Stimulated activated CD4-positive, alpha-beta T cell treated with anti-CD3 and anti-CD28 coated beads, Interleukin-1b, Interleukin-23, amount 100 ng/mL, for 24 hours (primary cell): Measurements from ENCODE around the gene RRAGA.
"Not testable (repeated sequence)": the region's sequence is repeated elsewhere in the genome, so short reads cannot be mapped to it uniquely, and the experiment has no call there.

Experiments
- DNase-seq, 4 experiments: peaks; one replicate each; pipeline ENCODE4 v3.0.0-alpha.2; 2020; ENCODE audit warnings: low read depth in 4 of 4, low spot score in 1 of 4

The RRAGA gene, protein sequence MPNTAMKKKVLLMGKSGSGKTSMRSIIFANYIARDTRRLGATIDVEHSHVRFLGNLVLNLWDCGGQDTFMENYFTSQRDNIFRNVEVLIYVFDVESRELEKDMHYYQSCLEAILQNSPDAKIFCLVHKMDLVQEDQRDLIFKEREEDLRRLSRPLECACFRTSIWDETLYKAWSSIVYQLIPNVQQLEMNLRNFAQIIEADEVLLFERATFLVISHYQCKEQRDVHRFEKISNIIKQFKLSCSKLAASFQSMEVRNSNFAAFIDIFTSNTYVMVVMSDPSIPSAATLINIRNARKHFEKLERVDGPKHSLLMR

DNA sequence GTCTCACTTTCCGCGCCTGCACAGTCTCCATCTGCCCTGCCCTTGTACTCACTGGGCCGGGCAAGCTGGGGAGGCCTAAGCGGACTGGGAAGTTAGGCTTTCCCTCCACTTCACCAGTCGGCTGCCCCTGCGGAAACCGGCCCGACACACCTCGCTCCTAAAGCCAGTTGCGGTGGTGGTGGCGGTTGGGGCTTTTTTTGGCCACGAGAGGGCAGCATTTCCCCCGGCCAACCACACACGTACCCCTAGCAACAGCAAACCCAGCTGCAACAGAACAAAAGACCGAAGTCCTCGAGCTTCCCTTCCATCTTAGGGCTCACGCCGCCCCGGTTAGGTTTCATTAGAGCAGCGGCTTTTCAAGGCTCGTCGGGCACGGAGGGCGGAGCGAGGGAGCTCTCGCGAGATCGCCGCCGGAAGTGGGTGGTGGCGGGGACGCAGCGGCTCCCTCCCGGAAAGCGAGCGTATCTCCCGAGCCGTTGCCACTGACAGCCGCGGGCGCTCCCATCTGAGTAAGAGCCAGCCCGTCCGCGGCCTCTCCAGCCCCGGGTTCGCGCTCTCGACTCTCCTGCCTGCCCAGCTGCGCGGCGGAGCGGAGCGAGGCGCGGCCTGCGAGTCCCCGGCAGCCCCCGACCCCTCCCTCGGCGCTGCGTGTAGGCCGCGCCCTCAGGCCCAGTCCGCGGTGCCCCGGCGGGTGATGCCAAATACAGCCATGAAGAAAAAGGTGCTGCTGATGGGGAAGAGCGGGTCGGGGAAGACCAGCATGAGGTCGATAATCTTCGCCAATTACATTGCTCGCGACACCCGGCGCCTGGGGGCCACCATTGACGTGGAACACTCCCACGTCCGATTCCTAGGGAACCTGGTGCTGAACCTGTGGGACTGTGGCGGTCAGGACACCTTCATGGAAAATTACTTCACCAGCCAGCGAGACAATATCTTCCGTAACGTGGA lies at the start of gene RRAGA:
Gene RRAGA (plus strand): TSS at position 462 of the 951 bp plus-strand sequence. CDS start 233 bp downstream, at position 695.
- DNase-seq: peak; percentile 79 to 89 (median 86)

DNA sequence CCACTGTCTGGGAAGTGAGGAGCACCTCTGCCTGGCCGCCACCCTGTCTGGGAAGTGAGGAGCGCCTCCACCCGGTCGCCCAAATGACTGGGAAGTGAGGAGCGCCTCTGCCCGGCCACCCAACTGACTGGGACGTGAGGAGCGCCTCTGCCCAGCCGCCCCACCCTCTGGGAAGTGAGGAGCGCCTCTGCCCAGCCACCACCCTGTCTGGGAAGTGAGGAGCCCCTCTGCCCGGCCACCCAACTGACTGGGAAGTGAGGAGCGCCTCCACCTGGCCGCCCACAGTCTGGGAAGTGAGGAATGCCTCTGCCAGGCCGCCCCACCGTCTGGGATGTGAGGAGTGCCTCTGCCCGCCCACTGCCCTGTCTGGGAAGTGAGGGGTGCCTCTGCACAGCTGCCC lies 49.1 kb upstream of the RRAGA start:
- DNase-seq: no peak

DNA sequence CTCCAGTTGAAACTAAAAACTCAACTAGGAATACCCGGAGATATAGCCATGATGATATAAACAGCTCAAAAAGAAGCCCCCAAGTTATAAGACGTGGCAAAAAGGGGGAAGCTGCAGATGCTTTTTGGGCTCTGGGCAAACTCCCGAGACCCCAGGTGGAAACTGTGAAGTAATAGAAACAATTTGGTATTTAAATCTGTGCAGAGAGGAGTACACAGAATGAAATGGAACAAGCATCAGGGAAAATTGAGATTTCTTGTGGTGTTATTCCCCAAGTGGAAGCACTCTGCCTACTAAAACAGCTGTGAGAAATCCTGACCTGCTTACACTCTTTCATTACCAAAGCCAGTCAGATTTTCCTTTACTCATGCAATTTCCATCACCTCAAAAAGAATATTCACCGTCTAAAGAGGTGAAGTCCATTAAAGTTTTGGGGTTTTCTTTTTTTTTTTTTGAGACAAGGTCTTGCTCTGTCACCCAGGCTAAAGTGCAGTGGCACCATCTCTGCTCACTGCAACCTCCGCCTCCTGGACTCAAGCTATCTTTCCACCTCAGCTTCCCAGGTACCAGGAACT lies 39.7 kb upstream of the RRAGA start:
- no peak for DNase-seq

DNA sequence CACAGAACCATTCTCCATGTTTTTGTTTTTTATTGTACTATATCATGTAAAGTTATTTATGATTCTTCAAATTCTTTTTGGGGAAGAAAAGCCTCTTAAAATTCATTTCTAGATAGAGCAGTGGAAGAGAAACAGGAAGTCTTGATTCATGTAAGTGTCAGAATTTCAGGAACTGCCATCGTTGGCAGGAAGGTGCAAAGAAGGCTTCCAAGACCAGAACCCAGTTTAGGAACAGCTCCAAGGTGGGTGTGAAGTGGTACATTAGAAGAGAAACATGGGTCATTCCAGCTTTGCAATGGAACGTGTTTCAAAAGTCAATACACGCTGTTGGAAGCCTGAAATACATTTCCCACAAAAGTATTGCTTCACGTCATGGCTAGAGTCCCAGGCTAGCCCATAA lies 31.0 kb upstream of the RRAGA start:
- no peak for DNase-seq

DNA sequence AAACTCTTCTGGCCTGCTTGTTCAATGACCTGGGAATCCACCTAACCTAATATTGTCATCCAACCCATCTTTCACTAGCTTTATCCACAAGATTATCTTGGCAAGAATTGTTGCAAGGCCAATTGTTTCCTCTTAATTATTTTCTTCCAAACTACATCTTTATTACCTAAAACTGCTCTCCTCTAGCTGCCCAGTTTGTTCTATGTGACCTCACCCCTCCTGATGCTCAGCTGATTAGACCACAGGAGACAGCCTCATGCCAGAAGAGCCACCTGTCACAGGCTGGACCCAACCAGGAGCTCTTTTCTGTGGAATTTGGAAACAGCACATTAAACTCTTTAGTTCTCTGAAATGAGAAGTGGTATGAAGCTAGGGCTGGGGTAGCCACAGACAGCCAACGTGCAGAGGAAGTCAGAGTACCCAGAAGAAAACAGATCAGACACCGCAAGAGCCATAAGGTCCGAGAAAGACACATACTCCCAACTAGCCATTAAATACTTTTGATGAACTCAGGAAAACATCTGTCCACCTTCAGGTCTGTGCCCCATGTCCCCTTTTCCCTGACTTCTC lies 28.3 kb upstream of the RRAGA start:
- no peak for DNase-seq

DNA sequence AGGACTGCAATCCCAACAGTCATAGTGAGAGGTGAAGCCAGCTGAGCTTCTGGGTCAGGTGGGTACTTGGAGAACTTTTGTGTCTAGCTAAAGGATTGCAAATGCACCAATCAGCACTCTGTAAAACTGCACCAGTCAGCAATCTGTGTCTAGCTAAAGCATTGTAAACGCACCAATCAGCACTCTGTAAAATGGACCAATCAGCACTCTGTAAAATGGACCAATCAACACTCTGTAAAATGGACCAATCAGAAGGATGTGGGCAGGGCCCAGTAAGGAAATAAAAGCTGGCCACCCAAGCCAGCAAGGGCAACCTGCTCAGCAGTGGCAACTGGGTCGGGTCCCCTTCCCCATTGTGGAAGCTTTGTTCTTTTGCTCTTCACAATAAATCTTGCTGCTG lies 27.6 kb upstream of the RRAGA start:
- DNase-seq: not testable (repeated sequence)

DNA sequence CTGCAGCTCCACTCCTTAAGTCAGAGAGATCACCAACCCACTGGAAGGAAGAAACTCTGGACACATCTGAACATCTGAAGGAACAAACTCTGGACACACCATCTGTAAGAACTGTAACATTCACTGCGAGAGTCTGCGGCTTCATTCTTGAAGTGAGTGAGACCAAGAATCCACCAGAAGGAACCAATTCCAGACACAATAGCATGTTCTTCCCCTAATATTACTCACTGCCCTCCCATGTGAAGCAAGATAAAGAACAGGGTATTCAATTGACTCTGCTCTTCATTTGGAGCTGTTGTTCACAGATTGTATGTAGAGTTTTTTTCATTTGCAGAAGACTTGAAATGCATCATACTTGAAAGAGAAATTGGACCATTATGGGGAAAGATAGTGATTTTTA lies 27.0 kb upstream of the RRAGA start:
- DNase-seq: no peak

DNA sequence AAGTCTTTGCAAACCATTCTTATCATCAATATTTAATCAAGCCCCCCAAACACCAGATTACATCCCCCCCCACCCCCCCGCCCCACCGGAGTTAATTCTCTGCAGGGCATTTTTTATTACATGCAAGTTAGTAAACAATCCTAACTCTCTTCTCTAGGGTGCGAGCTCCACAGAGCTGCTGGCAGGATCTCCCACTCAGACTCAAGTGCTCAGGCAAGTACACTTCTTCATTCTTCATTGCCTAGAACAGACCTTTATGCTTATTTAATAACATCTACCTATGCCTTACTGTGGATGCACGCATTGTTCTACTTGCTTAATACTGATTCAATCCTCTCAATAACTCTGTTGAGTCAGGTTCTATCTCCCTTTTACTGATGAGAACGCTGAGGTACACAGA lies 26.1 kb upstream of the RRAGA start:
- no peak for DNase-seq

DNA sequence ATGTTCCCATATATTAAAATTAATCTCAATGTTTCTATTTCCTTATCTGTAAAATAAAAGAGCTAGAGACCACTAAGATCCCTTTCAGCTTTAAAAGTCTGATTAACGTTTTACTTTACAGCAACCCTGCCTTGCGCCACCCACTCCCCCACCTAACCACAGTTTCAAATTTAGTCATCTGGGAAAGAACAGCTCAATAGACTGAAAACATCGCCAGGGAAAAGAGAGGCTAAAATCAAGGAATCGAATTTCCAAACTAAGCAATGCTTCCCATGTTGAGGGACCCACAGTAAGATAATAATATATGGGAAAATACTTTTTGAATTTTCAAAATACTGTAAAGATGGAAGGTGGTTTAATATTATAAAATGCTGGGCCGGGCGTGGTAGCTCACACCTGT lies 22.9 kb upstream of the RRAGA start:
- no peak for DNase-seq

DNA sequence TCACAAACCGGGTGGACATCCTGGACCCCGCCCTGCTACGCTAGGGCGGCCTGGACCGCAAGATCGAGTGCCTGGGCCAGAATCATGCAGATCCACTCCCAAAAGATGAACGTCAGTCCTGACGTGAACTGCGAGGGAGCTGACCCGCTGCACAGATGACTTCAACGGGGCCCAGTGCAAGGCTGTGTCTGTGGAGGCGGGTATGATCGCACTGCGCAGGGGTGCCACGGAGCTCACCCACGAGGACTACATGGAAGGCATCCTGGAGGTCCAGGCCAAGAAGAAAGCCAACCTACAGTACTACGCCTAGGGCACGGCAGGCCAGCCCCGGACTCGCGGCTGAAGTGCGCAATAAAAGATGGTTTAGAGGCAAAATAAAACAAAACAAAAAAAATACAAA lies 21.4 kb upstream of the RRAGA start:
- no peak for DNase-seq

DNA sequence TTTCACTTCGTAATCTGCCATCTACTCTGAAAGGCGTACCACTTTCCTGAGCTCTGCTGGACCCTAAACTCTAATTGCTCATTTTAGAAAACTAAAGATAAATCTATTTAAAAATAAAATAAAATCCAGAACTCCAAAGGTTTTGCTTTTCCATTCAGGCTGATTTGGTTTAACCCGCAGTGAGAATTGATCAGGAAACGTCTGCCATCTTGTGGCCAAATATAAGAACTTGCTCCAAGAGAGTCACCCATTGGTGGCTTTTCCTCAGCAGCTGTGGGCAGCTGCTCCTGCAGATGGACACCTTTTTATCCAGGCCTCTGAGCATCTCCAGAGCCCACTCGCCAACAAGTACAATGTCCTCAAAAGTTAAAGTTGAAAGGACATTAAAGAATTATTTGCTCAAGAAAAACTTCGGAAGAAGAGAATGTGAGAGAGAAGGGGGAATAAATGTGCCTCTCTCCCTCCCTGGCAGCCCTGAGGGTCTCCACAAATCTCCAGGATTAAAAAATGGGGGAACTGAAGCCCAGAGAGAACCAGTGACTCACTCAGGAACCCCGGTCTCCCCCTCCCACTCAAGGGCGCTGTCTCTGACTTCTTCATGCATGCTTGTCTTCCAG lies 20.3 kb upstream of the RRAGA start:
- DNase-seq: no peak

DNA sequence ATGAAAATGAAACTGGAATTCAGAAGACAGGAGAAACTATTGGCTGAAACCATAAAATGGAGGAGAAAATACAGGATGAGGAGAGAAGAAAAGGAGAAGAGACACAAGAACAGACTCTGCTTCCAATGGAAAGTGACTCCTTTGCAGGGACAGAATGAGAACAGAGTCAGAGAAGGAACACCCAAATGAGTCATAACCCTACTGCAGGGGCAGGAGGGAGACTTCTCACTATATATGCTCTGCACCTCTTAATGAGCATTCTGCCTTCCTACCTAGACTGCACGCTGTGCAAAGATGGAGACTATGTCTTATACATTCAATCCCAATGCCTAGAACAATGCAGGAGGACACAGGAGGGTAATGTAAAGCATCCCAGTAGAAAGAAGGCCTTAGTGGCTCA lies 18.3 kb upstream of the RRAGA start:
- no peak for DNase-seq

DNA sequence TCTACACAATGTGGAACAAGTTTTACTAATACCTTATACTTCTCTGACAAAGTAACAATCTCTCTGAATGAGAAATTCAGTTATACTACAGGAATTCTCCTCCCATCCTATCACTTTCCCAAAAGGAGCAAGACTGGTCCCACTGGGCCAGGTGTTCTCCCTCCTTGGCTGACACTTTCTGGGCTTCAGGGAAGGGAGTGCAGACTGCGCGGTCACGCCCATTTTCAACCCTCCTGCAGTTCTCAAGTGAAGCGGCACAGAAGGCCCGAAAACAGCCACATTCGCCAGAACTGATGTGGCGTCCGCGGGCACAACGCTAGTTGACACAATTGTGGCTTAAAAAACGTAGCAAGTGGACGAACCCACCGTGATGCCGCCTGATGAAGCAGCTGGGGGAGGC lies 16.8 kb upstream of the RRAGA start:
- no peak for DNase-seq

DNA sequence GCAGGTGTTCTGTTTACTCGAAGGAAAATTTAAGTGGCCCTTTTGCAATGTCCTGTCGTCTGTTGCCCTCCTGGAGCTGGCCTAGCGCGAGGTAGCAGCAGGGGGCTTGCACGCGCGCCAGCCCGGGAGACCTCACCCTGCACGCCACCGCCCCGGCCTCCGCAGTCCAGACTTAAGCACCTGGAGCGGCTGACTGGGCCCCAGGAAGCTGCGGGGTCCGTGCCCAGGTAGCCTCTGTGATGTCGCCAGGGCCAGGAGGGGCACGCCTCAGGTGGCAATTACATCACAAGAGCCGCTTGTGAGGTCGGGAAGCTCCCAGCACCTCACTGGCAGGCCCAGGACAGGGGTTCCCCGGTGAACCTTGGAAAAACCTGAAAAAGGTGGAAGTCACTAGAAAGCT lies 16.2 kb upstream of the RRAGA start, which contains the start of gene SAXO1:
Gene SAXO1 (minus strand): TSS at position 195 of the 400 bp plus-strand sequence. CDS start 301 bp downstream, outside the sequence.
- DNase-seq: no peak

DNA sequence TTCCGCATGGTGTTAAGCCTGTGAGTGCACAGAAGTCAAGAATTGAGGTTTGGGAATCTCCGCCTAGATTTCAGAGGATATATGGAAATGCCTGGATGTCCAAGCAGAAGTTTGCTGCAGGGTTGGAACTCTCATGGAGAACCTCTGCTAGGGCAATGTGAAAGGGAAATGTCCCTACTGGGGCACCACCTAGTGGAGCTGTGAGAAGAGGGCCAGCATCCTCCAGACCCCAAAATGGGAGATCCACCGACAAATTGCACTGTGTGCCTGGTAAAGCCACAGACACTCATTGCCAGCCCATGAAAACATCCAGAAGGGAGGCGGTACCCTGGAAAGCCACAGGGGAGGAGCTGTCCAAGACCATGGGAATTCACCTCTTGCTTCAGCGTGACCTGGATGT lies 12.6 kb upstream of the RRAGA start:
- DNase-seq: no peak

DNA sequence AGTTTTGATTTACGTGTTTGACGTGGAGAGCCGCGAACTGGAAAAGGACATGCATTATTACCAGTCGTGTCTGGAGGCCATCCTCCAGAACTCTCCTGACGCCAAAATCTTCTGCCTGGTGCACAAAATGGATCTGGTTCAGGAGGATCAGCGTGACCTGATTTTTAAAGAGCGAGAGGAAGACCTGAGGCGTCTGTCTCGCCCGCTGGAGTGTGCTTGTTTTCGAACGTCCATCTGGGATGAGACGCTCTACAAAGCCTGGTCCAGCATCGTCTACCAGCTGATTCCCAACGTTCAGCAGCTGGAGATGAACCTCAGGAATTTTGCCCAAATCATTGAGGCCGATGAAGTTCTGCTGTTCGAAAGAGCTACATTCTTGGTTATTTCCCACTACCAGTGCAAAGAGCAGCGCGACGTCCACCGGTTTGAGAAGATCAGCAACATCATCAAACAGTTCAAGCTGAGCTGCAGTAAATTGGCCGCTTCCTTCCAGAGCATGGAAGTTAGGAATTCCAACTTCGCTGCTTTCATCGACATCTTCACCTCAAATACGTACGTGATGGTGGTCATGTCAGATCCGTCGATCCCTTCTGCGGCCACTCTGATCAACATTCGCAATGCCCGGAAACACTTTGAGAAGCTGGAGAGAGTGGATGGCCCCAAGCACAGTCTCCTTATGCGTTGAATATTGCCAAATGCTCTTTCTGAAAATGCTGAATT lies 850 bp downstream of the RRAGA start:
- peak in 1 of 4 experiments; percentile 4 for DNase-seq

DNA sequence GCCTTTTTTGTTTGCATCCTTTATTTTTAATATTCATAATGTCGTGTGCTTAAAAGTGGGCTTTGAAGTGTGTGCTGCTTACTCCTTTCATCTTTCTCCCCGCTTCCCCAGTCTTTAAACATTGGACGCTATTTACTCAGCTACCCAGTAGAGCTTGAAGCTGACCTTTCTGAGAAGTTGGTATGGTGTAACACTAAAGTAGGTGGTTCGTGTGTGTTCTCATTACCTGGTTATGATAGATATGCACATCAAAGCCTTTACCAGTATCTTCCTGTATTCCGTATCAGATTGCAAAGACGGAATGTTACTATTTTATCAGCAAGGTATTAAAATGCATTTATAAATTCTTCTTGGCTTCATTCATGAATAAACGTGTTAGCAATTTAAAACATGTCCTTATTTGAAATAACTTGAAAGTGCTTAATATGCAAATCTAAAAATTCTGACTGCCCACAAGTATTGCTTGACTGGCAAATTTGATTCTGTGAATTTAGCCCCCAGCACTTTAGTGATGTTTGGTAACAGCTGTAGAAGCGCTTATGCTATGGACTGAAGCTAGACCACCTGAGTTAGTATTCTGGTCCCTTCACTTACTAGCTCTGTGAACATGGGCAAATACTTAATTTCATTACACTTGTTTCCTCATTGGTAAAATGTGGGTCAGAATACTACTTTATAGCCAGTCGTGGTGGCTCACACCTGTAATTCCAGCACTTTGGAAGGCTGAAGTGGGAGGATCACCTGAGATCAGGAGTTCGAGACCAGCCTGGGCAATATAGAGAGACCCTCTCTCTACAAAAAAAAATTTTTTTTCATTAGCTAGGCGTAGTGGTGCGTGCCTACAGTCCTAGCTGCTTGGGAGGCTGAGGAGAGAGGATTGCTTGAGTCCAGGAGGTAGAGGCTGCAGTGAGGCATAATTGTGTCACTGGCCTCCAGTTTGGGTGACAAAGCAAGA lies 1.7 kb downstream of the RRAGA start:
- no peak for DNase-seq

DNA sequence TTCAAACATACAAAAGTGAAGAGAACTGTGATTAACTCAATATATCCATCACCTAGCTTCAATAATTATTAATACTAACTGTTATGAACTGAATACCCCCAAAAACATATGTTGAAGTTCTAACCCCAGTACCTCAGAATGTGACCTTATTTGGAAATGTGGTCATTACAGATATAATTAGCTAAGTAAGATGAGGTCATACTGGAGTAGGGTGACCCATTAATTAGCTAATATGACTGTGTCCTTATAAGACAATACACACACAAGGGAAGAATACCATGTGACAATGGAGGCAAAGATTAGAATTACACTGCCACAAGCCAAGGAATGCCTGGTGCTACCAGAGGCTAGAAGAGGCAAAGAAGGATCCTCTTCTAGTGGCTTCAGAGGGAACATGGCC lies 7.8 kb downstream of the RRAGA start:
- DNase-seq: no peak

DNA sequence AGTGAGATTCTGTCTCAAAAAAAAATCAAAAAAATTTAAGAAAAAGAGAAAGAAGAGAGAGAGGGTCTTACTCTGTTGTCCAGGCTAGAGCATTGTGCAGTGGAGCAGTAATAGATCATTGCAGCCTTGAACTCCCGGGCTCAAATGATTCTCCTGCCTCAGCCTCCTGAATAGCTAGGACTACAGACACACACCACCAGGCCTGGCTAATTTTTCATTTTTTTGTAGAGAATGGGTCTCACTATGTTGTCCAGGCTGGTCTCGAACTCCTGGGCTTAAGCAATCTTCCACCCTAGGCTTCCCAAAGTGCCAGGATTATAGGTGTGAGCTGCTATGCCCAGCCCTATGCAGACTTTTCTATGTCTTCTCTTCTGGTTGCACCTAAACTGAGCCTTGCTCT lies 25.0 kb downstream of the RRAGA start:
- DNase-seq: no peak
